Measurements from ENCODE around the gene IL22RA1. TPM values are rescaled to one million over a fixed set of nuclear protein-coding genes. Genes with fewer than 3 reads are reported as not detected.

Gene IL22RA1
- total RNA-seq, 1 donor = not detected

DNA sequence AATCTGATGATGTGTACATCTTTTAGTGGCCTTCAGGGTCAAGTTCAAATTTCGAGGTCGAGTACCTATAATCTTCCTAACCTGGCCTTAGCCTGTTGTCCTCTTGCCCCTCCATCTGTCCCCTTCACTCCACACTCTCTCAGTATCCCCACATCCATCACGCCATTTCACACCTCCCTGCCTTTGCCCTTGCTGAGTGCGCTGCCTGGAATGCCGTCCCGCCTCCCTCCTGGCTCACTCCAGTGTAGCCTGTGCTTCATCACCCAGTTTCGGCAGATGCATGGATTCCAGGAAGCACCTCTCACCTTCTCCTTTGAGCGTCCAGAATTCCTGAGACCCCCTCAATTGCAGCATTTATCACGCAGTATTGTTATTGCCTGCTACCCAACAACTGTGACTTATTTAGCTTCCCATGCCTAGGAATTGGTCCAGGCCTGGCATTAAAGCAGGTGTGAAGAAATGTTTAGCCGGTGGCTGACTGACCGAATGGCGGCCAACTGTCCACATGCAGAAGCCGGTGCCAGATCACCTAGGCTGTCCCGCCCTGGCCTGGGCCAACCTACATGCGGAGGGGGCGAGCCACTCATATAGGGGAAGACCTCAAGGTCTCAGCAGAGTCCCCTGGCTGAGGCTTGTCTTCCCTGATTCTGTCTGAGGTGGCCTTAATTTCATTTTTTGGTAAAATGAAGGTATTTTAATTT lies 65.5 kb downstream of the IL22RA1 start:
- no peak overlapping the region for H3K4me3 ChIP-seq (ENCODE audit: low read length)
- H3K4me1 ChIP-seq (ENCODE audit: insufficient read depth, low read length) = no peaks in the 10 kb centered on the region
- no peaks in the 10 kb centered on the region for H3K9me3 ChIP-seq (ENCODE audit: low read depth, low read length)
- H3K27me3 ChIP-seq (ENCODE audit: insufficient read depth, low read length) = no peaks in the 10 kb centered on the region

DNA sequence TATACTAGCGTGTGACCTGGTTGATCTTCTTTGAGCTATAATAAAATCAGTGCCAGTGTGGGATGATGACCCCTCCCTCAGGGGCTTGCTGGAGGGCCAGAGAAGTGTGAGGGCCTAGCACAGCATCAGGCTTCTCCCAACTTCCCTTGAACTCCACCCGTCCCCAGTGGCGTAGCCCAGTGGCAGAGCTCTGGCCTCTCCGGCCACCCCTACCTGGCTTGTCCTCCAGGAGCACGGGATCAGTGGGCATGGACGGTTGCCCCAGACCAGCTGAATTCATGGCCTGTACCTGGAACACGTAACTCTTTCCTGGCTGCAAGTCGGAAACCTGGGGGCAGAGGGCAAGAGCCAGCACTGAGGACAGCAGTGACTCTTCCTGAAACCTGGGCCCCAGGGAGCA lies 67.0 kb downstream of the IL22RA1 start:
- no peaks in the 10 kb centered on the region for H3K9me3 ChIP-seq (ENCODE audit: low read depth, low read length)
- H3K27me3 ChIP-seq (ENCODE audit: insufficient read depth, low read length) = no peaks in the 10 kb centered on the region
- H3K4me1 ChIP-seq (ENCODE audit: insufficient read depth, low read length) = no peaks in the 10 kb centered on the region
- no peak overlapping the region for H3K4me3 ChIP-seq (ENCODE audit: low read length)

DNA sequence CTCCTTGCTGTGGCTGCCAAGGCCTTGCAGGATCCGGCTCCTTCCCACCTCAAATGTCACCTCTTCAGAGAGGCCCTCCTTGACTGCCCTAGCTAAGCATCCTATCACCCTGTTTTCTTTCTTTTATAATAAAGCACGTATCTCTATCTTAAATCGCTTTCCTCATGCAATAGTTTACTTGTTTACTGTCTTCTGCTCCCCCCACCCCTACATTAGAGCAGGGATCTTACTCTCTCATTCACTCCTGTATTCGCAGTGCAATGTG lies 67.4 kb downstream of the IL22RA1 start:
- Histone ChIP-seq H3K4me3 (ENCODE audit: low read length) (no peak overlapping the region), H3K9me3 (ENCODE audit: low read depth, low read length) (no peaks in the 10 kb centered on the region), H3K4me1 (ENCODE audit: insufficient read depth, low read length) (no peaks in the 10 kb centered on the region), H3K27me3 (ENCODE audit: insufficient read depth, low read length) (no peaks in the 10 kb centered on the region)

- Histone ChIP-seq H3K27me3 (ENCODE audit: insufficient read depth, low read length) (no peaks in the 10 kb centered on the region), H3K4me3 (ENCODE audit: low read length) (no peak overlapping the region), H3K4me1 (ENCODE audit: insufficient read depth, low read length) (no peaks in the 10 kb centered on the region), H3K9me3 (ENCODE audit: low read depth, low read length) (no peaks in the 10 kb centered on the region)
Measured at GRCh38 chr1:24074817-24075589, 67.9 kb downstream of the IL22RA1 start.

GRCh38 chr1:24074196-24074595 lies 68.7 kb downstream of the IL22RA1 start:
- no peaks in the 10 kb centered on the region for H3K27me3 ChIP-seq (ENCODE audit: insufficient read depth, low read length)
- no peaks in the 10 kb centered on the region for H3K9me3 ChIP-seq (ENCODE audit: low read depth, low read length)
- H3K4me1 ChIP-seq (ENCODE audit: insufficient read depth, low read length) = no peaks in the 10 kb centered on the region
- H3K4me3 ChIP-seq (ENCODE audit: low read length) = no peak overlapping the region

- no peak overlapping the region for H3K4me3 ChIP-seq (ENCODE audit: low read length)
- no peaks in the 10 kb centered on the region for H3K9me3 ChIP-seq (ENCODE audit: low read depth, low read length)
- no peaks in the 10 kb centered on the region for H3K27me3 ChIP-seq (ENCODE audit: insufficient read depth, low read length)
- no peaks in the 10 kb centered on the region for H3K4me1 ChIP-seq (ENCODE audit: insufficient read depth, low read length)
Measured at GRCh38 chr1:24071941-24072340, 71.0 kb downstream of the IL22RA1 start.

DNA sequence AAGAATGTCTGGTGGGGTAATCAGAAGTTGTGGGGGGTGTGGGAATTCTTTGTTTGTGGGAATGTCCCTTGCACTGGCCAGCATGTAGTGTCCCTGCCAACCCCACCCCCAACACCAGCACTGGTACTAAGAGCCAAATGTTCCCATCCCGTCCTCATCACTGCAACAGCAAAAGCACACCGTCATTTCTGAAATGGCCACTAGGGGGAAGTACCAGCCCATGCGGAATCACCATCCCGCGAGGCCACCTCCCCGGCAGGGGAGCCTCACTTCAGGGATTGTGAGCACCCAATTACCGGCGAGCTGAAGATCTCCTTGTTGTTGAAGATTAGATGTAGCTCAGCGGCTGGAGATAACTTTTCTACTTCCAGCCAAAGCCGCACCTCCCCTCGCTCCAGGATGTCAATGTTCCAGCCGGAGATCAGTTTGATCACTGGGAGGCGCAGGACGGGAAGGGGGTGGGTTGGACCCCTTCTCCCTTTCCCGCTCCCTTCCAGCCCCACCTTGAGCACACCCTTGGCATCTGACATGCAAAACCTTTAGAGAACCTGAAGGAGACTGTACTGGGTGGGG lies 72.0 kb downstream of the IL22RA1 start:
- H3K4me1 ChIP-seq (ENCODE audit: insufficient read depth, low read length) = no peaks in the 10 kb centered on the region
- H3K4me3 ChIP-seq (ENCODE audit: low read length) = no peak overlapping the region
- H3K27me3 ChIP-seq (ENCODE audit: insufficient read depth, low read length) = no peaks in the 10 kb centered on the region
- H3K9me3 ChIP-seq (ENCODE audit: low read depth, low read length) = no peaks in the 10 kb centered on the region

GRCh38 chr1:24069817-24070216 lies 73.1 kb downstream of the IL22RA1 start:
- Histone ChIP-seq H3K9me3 (ENCODE audit: low read depth, low read length) (no peaks in the 10 kb centered on the region), H3K27me3 (ENCODE audit: insufficient read depth, low read length) (no peaks in the 10 kb centered on the region), H3K4me3 (ENCODE audit: low read length) (no peak overlapping the region), H3K4me1 (ENCODE audit: insufficient read depth, low read length) (no peaks in the 10 kb centered on the region)

Other genes starting within 250 kb of the IL22RA1 start
- gene CNR2, start 229.8 kb downstream of the IL22RA1 start, total RNA-seq = 3.3 TPM
- gene PNRC2, start 183.3 kb downstream of the IL22RA1 start, total RNA-seq = 243 TPM
- 316 TPM for gene SRSF10, start 162.8 kb downstream of the IL22RA1 start, total RNA-seq
- gene MYOM3, start 31.0 kb downstream of the IL22RA1 start, total RNA-seq = not detected
- gene IFNLR1, start 44.1 kb upstream of the IL22RA1 start, total RNA-seq = 1.6 TPM
- gene GRHL3, start 176.2 kb upstream of the IL22RA1 start, total RNA-seq = not detected

Measured in mononuclear cell (primary cell).